HG03520 (cell line): ENCODE results near the gene APLP1.
"Not testable (repeated sequence)": the region's sequence is repeated elsewhere in the genome, so short reads cannot be mapped to it uniquely, and the experiment has no call there.

Experiments
- ATAC-seq: cut with Tn5 transposase; IDR thresholded peaks from one replicate; pipeline ENCODE4 v1.9.1; 2021; ENCODE audit warnings: mild to moderate bottlenecking, moderate library complexity; ENCODE audit not compliant: unreplicated experiment

Gene APLP1

DNA sequence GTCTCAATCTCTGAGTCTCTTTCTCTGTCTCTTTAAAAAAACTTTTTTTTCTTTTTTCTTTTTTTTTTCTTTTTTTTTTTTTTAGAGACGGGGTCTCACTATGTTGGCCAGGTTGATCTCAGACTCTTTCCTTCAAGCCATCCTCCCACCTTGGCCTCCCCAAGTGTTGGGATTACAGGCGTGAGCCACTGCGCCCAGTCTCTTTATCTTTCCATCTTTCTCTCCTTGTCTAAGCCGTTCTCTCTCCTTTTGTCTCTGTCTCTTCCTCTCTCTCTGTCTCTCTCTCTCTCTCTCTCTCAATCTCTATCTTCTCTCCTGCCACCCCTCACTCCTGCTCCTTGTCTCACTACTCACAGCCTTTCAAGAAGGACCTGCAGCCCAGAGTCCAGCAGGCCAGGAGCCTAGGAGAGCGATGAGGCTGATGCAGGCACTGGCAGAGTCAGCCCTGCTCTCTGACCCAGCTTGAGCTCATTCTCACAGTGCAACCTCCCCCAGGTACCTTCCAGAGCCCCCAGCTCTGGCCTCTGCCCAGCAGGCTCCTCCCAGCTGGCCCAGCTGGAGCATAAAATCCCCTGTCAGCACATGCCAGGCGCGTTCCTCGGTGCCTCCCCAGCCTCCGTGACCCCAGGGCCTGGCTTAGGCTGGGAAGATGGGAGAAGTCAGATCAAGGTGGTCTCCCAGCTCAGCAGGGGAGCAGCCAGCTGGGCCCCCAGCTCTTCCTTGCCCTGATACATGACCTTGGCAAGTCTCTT, 16.2 kb upstream of the APLP1 start, which contains the start of gene NPHS1:
NPHS1 (minus strand) TSS at position 476 of the 752 bp plus-strand sequence. CDS start 667 bp downstream, outside the sequence.
- no peak for ATAC-seq

DNA sequence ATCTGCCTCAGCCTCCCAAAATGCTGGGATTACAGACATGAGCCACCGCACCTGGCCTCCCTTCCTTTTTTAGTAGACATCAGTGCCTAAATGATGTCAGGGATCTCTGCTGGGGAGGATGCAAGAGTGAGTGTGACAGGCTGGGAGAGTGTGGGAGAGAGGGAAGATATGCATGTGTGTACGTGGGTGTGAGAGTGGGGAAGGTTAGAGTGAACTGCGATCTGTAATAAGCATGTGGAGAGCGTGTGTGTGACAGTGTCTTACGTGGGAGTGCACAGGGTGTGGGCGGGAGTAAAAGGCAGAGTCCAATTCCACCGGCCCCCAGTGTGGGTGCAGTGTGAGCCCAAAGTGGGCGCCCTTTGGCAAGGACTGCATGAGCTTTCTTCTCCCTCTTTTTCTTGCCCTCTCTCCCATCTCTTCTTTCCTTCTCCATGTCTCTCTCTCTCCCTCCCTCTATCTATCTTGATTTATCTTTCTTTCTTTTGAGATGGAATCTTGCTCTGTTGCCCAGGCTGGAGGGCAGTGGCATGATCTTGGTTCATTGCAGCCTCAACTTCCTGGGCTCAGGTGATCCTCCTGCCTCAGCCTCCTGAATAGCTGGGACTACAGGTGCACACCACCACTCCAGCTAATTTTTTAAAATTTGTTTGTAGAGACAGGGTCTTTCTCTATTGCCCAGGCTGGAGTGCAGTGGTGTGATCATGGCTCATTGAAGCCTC, 15.2 kb upstream of the APLP1 start:
- ATAC-seq, result no peak

DNA sequence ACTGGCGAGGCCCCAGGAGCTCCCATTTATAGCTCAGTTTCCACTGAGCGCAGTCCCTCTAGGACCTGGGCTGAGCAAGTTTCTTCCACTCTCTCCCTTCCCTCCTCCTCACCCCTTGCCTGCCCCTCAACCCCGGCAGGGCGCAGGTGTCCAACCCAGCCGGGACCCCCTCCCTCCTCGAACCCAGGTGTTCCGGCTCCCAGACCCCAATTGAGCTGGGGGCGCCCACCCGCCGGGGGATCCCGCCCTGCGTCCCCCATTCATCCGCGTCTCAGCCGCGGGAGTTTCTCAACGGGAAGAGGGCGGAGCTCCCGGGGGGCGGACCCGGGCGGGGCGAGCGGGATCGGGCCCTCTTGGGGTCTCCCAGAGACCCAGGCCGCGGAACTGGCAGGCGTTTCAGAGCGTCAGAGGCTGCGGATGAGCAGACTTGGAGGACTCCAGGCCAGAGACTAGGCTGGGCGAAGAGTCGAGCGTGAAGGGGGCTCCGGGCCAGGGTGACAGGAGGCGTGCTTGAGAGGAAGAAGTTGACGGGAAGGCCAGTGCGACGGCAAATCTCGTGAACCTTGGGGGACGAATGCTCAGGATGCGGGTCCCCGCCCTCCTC, 11.7 kb upstream of the APLP1 start, which contains the start of gene KIRREL2:
KIRREL2 (plus strand) TSS at position 366 of the 604 bp plus-strand sequence; CDS start at position 575, 209 bp downstream.
- ATAC-seq, result no peak

DNA sequence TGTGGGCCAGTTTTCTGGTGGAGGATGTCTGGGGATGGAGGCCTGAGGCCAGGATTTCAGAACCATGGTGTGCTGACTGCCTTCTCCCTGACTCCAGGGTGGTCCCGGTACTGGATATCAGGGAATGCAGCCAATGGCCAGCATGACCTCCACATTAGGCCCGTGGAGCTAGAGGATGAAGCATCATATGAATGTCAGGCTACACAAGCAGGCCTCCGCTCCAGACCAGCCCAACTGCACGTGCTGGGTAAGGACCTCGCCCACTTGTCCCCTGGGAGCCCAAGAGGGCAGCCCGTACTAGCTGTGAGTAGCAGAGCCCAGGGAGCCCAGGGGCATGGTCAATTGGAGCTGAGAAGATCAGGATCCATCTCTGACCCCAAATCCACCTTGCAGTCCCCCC, 10.1 kb upstream of the APLP1 start:
- no peak for ATAC-seq

DNA sequence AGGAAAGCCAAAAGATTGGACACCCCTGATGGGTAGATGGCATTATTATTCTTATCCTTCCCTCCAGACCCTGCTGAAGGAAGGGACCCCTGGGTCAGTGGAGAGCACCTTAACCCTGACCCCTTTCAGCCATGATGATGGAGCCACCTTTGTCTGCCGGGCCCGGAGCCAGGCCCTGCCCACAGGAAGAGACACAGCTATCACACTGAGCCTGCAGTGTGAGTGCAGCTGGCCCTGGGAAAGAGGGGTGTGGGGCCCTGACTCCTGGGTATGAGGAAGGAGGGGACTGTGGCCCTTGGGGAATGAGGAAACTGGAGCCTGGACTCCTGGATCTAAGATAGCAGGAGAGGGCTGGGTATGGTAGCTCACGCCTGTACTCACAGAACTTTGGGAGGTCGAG, 9.0 kb upstream of the APLP1 start:
- ATAC-seq, result no peak

DNA sequence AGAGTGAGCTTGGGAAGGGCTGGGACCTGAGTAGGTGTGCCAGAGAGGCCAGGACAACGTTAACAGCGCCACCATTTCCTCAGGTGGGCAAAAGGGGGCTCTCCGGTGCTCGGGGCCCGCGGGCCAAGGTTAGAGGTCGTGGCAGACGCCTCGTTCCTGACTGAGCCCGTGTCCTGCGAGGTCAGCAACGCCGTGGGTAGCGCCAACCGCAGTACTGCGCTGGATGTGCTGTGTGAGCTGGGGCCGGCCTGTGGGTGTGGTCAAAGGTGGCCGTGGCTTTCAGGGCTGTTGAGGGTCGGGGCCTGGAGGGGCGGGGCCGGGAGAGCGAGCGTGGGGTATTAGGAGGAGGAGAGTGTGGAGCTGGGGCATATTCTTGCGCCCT, 7.9 kb upstream of the APLP1 start:
- ATAC-seq, result no peak

DNA sequence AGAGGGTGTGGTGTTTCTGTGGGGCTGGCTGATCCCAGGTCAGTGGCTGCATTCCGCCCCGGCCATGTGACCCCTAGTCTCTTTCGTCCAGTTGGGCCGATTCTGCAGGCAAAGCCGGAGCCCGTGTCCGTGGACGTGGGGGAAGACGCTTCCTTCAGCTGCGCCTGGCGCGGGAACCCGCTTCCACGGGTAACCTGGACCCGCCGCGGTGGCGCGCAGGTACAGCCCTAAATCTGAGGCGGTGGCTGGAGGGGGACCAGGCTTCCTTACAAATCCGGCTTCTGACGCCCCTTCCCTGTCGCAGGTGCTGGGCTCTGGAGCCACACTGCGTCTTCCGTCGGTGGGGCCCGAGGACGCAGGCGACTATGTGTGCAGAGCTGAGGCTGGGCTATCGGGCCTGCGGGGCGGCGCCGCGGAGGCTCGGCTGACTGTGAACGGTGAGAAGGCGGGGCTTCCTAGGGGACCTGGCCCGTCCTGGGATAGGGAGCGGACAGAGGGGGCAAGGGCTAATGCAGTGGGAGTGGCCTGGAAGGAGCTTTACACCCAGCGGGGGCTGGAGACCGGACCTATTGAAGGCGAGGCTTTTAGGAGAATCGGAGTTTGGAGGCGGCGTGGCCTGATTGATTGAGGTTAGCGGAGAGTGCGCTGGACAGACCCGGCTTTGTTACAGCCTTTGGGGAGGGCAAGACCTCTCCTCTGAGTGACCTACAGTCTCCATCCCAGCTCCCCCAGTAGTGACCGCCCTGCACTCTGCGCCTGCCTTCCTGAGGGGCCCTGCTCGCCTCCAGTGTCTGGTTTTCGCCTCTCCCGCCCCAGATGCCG, 7.3 kb upstream of the APLP1 start:
- ATAC-seq, result no peak

DNA sequence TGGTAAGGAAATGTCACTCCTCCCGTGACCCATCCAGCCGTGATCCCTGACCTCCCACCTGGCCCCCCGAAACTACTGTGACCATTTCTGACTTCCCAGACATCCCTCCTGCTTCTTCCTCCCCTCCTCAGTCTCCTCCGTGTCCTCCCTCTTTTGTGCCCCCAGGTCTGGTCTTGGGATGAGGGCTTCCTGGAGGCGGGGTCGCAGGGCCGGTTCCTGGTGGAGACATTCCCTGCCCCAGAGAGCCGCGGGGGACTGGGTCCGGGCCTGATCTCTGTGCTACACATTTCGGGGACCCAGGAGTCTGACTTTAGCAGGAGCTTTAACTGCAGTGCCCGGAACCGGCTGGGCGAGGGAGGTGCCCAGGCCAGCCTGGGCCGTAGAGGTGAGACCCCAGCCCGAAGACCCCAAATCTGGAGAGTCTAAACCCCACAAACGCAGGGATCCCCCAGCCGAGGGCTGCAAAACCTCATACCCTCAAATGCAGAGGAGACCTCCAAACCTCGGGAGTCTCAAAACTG, 6.7 kb upstream of the APLP1 start:
- no peak for ATAC-seq

DNA sequence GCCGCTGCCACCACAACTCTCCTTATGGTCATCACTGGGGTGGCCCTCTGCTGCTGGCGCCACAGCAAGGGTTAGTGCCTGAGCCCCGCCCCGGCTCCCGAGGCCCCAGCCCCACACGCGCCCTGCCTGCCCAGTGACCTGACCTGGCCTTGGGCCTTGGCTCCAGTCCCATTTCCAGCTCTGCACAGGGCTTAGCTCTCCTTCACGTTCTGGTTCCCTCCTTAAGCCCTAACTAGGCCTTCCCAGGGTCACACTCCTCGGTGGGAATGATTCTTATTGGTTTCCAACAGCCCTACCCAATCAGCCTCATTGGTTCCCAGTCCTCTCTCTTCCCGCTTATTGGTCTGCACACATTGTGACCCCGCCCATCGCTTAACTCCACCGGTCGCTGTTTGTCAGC, 5.8 kb upstream of the APLP1 start:
- ATAC-seq, result no peak

DNA sequence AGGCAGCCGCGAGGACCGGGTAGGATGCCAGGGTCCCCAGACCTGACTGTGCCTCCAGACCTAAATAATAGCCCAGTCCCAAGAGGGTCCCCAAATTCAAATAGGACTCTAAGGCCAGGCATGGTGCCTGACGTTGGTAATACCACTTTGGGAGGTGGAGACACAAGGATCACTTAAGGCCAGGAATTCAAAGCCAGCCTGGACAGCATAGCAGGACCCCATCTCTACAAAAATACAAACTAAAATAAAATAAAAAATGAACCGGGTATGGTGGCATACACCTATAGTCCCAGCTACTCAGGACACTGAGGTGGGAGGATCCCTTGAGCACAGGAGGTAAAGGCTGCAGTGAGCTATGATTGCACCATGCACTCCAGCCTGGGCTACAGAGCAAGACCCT, 5.4 kb upstream of the APLP1 start:
- no peak for ATAC-seq

DNA sequence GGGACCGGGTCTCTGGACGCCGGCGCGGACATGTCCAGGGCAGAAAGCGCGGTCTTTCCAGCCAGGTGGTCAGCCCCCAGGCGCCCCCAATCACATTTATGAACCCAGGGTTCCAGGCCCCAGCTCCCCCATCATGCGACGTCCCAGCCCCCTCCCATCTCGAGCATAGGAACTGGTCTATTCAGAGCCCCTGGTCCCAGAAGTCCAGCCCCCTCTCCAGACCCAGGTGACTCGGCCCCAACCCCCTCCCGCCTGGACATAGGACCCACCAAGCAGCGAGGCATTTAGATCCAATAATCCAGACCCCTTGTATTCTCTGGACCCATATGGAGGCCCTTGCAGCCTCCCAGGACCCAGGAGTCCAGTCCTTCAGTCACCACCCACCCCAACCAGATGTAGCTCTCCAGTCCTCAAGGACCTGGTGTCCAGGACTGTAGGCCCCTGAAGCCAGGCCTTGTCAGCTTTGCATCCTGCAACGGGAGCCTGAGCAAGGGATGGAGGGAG, 501 bp downstream of the APLP1 start:
- no peak for ATAC-seq

DNA sequence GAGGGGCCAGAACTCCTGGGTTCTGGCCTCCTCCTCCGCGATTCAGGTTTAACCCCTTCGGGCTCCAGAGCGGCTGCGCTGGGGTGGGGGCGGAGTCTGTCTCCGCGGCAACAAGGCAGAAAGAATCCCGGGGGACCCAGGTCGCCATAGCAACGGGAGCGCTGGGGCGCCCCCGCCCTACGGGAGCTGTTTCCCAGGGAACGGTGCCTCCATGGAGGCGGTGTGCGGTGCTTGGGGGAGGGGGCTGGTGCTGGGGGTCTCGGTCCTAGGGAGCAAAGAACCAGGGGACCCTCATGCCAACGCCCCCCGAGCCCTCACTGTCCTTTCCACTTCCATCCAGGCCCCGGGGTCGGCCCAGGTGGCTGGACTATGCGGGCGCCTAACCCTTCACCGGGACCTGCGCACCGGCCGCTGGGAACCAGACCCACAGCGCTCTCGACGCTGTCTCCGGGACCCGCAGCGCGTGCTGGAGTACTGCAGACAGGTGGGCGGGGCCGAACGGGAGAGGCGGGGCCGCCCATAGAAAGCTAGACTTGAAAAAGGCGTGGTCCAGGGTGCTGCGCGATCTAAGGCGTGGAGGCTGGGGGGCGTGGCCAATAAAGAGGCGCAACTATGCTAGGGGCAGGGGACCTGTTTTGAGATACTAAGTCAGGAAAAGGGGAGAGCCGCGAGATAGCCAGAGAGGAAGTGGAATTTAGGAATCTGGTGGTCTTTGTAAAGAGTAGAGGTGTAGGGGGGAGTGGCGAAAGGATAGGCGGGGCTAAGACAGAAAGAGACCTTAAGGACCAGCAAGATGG, 1.2 kb downstream of the APLP1 start:
- ATAC-seq, result no peak

DNA sequence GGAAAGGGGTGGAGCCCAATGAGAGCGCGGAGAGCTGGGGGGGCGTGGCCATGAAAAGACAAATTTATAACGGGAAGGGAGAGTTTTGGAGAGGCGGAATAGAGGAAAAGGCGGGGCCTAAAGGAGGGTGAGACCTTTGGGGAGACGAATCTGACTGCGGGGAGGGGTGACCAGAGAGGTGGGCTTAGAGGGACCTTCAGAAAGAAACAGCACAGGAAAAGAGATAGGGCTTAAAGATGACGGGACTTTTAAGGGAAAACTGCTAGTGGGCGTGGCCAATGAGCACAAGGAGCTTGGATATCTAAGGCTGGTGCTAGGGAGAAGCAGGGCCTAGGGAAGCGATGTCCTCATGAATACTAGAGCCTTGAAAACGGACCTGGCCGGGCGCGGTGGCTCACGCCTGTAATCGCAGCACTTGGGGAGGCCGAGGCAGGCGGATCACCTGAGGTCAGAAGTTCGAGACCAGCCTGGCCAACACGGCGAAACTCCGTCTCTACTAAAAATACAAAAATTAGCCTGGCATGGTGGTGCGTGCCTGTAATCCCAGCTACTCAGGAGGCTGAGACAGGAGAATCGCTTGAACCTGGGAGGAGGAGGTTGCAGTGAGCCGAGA, 1.9 kb downstream of the APLP1 start:
- ATAC-seq, result not testable (repeated sequence)

DNA sequence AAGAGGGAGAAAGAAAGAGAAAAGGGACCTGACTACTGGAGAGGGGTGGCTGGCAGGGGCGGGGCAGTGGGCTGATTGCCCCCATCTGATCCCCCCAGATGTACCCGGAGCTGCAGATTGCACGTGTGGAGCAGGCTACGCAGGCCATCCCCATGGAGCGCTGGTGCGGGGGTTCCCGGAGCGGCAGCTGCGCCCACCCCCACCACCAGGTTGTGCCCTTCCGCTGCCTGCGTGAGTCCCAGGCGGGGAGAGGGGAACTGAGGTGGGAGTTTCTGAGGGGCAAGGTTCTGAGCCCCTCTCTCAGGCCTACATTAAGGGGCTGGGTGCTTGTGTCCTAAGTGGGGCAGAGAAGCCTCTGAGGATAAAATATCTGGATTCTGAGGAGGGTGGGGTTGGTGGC, 2.4 kb downstream of the APLP1 start:
- ATAC-seq, result no peak

DNA sequence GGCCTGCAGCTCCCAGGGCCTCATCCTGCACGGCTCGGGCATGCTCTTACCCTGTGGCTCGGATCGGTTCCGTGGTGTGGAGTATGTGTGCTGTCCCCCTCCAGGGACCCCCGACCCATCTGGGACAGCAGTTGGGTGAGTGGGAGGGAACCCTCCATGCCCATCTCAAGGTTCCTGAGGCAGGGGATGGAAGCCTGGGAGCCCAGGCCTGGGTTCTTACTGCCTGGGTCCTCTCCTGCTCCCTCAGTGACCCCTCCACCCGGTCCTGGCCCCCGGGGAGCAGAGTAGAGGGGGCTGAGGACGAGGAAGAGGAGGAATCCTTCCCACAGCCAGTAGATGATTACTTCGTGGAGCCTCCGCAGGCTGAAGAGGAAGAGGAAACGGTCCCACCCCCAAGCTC, 3.2 kb downstream of the APLP1 start:
- ATAC-seq, result no peak

DNA sequence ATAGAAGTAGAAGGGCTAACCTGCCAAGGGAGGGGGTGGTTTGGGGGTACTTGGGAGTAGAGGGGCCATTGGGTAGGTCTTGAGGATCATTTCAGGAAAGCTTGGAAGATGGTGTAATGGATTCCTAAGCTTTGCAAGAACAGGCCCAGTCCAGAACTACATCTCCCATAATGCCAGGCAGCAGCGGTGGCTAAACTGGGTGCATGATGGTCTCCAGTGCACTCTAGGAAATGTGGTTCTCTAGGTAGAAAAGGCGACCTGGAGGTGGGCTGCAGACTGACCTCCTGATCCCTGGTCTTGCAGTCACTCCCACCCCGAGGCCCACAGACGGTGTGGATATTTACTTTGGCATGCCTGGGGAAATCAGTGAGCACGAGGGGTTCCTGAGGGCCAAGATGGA, 3.8 kb downstream of the APLP1 start:
- ATAC-seq, result no peak

DNA sequence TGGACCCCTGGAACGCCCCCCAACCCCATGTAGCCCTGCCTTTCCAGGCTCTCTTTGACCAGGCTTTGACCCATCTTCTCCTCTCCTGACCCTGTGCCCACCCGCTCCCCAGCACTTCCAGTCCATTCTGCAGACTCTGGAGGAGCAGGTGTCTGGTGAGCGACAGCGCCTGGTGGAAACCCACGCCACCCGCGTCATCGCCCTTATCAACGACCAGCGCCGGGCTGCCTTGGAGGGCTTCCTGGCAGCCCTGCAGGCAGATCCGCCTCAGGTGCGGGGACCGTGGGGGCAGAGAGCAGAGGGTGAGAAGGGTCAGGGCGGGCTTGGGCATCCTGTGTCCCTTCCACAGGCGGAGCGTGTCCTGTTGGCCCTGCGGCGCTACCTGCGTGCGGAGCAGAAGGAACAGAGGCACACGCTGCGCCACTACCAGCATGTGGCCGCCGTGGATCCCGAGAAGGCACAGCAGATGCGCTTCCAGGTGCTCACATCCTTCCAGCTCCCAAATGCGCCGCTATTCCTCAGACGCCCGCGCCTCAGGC, 6.1 kb downstream of the APLP1 start:
- ATAC-seq, result no peak

DNA sequence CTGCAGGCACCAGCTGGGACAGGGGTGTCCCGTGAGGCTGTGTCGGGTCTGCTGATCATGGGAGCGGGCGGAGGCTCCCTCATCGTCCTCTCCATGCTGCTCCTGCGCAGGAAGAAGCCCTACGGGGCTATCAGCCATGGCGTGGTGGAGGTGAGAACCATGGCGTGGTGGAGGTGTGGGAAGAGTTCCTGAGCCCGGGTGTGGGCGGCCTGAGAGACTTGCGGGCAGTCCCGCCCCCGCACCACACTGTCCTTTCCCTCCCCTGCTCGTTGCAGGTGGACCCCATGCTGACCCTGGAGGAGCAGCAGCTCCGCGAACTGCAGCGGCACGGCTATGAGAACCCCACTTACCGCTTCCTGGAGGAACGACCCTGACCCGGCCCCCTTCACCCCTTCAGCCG, 10.7 kb downstream of the APLP1 start:
- no peak for ATAC-seq

DNA sequence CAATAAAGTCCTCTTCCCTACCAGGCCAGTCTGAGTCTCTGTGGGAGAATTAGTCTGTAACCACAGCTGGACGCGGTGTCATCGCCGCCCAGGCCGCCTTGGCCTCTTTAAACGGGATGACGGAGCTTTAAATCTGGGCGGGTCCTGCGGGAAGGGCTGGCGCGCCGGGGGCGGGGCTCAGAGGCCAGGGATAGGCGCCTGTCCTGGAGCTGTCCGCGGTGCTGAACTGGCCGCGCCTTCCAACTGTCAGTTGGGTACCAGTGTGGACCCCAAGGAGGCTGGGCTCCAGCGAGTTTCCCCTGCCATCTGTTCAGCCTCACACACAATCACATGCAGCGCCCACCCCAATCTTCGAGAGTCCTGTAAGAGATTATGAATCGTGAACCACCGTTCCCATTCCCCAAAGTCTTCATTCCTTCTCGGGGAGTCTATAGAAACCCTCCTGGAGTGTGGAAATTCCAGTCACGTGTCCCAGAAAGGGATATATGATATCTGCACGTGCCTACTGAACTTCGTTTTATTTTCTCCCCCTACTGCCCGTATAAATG, 11.5 kb downstream of the APLP1 start:
- ATAC-seq, result no peak
